GM15510 (cell line): ENCODE results near the gene ALPL.

Experiments
- POLR2A ChIP-seq: IDR thresholded peaks from 3 replicates; pipeline ENCODE4 v1.6.1; 2011; ENCODE audit warnings: borderline replicate concordance; ENCODE audit not compliant: insufficient read length; ENCODE audit errors: extremely low read depth

ALPL gene

GRCh38 chr1:21616372-21616771 is 107.1 kb downstream of the ALPL start:
- TF ChIP-seq POLR2A: no peak

DNA sequence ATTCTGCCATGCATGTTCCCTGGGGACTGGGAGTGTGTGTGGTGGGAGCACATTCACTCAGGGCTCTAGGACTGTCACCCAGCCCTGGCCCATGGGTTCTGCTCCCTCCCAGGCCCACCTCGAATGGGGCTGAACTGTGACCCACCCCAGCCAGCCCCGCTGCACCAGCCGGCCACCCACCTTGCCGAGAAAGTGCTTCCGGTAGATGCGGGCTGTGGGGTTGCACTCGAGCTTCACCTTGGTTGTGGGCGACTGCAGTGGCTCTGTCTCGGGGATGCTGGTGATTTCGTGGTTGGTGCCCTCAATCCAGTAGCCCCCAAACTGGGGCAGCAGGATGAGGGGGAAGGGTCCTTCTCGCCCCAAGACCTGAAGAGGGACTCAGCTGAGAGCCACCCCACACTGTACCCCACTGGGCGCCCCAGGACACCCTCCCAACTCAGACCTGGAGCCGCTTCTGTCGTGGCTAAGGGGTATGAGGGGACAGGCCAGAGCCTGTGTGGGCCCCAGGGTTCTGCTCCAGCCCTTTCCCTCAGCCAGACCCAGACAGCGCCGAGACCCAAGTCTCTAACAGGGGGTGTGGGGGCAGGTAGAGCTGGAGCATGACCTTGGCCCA is 108.0 kb downstream of the ALPL start:
- TF ChIP-seq POLR2A: no peak

DNA sequence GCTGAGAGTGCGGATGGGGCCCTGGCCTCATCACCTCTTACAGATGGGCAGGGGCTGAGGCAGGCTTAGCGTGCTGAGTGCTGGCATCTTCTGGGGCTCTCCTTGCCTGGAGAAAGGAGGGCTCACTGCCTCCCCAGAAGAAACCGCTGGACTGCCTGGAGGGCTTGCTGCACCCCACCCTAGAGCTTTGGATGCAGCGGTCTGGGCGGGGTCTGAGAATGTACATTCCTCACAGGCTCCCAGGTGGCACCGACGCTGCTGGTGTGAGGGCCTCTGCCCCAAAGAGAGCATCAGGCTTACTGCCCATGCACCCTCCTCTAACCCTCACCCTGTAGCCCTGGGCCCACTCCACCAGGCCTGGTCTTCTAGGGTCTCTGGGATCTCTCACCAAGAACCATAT is 108.8 kb downstream of the ALPL start:
- no peak for TF ChIP-seq POLR2A

DNA sequence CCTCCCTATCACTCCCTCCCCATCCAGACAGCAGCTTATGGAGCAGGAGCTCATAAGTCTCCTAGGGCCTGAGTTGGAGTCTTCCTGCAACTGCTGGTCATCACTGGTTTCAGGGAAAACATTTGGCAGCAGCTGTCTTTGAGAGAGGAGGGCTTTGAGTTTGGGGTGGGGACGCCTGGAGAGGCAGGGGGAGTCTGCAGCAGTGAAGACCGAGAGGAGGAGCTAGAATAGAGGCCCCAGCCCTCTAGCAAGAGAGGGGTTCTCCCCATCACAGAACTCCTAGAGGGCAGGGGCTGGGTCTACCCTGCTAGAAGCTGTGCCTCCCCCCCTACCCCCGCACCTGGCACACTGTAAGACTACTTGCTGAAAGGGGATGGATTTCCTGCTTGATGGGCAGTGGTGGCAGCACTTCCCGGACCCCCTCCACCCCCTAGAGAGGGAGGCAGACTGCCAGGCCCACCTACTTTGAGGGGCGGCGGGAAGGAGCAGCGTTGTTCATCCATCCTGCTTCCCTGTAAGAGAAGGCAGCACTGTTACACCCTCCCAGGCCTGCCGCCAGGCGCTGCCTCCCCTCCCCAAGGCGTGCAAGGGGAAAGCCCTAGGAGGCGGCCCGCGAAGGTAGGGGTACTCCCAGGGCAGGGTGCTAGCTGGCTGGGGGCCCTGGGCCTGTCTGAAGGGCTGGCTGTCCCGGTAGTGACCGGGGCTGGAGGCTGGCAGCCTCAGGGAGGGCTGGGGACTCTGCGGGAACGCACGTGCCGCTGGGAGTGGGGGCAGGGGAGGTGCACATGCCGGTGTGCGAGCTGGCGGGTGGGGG is 109.5 kb downstream of the ALPL start:
- no peak for TF ChIP-seq POLR2A

- TF ChIP-seq POLR2A: no peak
Measured at GRCh38 chr1:21619375-21619947, 110.2 kb downstream of the ALPL start.

GRCh38 chr1:21620011-21620410 is 110.8 kb downstream of the ALPL start:
- TF ChIP-seq POLR2A: no peak

GRCh38 chr1:21620496-21620895 is 111.3 kb downstream of the ALPL start:
- no peak for TF ChIP-seq POLR2A

DNA sequence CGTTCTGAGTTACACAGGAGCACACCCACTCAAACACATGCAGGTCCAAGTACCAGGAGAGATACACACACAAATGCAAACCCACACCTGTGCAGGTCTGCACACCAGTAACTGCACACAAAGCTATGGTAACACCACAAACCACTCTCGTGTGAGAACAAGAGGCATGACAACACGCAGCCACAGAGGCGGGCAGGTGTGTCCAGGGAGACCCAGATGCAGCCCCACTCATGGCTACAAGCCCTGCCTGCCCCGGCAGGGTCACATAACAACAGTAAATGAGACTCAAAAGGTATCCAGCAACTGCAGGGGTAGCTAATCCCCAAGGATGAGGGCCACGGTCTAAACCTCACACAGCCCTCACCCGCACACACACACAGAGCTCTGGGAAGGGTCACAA is 111.8 kb downstream of the ALPL start:
- TF ChIP-seq POLR2A: no peak

DNA sequence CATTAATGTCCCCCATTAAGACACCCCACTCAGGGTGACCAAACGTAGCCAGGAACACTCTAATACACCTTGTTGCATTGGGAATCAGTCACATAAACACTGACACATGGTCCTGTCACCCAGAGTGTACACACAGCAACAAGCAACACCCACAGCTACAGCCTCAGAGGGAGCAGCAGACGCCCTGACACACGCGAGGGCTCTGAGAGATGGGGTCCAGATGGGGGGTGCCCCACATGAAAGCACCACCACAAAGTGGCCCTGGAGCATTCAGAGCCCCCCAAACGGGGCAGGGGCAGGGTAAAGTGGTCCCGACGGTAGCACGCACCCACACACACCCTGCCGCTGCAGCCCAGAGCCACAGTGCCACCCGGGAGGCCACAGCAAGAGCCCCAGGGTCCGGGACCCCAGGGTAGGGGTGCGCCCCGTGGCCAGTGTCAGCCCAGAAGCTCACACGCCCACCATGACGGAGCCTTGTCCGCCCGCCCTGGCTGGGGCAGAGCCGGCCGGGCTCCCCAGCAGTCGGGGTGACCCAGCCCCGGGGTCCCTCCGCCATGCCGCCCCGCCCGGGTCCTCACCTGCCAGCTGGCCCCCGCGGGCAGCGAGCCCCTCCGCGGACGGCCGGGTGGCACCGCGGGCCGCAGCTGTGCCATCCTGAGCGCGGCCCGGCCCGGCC is 112.7 kb downstream of the ALPL start:
- TF ChIP-seq POLR2A: no peak

- no peak for TF ChIP-seq POLR2A
Measured at GRCh38 chr1:21622466-21623315, 113.5 kb downstream of the ALPL start.

DNA sequence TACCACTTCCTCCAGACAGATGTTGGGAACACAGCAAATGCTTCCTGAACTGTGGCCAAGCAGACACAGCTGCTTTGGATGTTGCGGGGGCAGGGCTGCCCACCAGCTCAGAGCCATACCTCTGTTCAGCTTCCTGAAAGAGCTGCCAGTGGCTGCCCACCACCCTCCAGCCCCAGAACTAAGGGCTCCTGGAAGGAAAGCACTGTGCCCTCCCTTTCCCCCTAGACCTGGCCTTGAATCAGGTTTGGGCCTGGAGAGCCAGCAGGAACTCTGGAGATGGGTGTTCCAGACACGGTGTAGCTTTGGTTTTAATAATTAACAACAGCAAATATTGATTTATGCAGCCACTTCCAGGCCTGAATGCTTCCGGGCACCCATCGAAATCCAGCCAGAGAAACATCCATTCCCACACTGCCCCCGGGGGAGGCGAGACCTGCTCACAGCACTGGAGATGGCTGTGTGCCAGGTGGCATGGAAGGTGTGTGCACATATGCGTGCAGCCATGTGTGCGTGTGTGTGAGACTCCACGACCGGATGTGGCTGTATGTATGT is 114.3 kb downstream of the ALPL start:
- TF ChIP-seq POLR2A: no peak

- TF ChIP-seq POLR2A: no peak
Measured at GRCh38 chr1:21624571-21625389, 115.6 kb downstream of the ALPL start.
